ENCODE measurements around the gene SLIT3. TPM values are rescaled to one million over a fixed set of nuclear protein-coding genes. Genes with fewer than 3 reads are reported as not detected.
"Not testable (repeated sequence)": the region's sequence is repeated elsewhere in the genome, so short reads cannot be mapped to it uniquely, and the experiment has no call there.

The SLIT3 gene
- total and polyA plus RNA-seq, 2 donors (not counting 3 experiments of a cell fraction or from before 2014, with no cell fraction given), result 0.90 to 1.0 TPM

- H3K79me2 ChIP-seq (ENCODE audit: control insufficient read depth, insufficient read depth, low read length), result no peaks in the 10 kb centered on the region
- no peaks in the 10 kb centered on the region for H3K27me3 ChIP-seq (ENCODE audit: control insufficient read depth in 2 of 2, insufficient read depth in 2 of 2, low read length in 2 of 2)
- H3K9me3 ChIP-seq (replicated peaks; ENCODE audit: control insufficient read depth, insufficient read depth, low read length), result no peaks in the 10 kb centered on the region
- no peak overlapping the region for H3K27ac ChIP-seq (ENCODE audit: insufficient read depth, low read depth, low read length)
- no peak for TF ChIP-seq MYC (IDR thresholded peaks at IDR 0.05; ENCODE audit: low read depth, low read length)
- TF ChIP-seq CTCF (IDR thresholded peaks at IDR 0.05; ENCODE audit: extremely low read depth in 1 of 2, insufficient read depth in 1 of 2, low read depth in 1 of 2, low read length in 2 of 2), result no peak
- TF ChIP-seq MAX (IDR thresholded peaks at IDR 0.05; ENCODE audit: insufficient read depth, insufficient read length), result no peak
- no peak for TF ChIP-seq EZH2 (IDR thresholded peaks at IDR 0.05; ENCODE audit: borderline replicate concordance, low read depth, low read length, severe bottlenecking)
- no peak for TF ChIP-seq GATA2 (IDR thresholded peaks at IDR 0.05; ENCODE audit: insufficient read depth, insufficient read length, low read depth, low read length)
- TF ChIP-seq POLR2AphosphoS5 (IDR thresholded peaks at IDR 0.05; ENCODE audit: insufficient read depth, low read depth, low read length), result no peak
- no peak for TF ChIP-seq JUN (IDR thresholded peaks at IDR 0.05; ENCODE audit: borderline replicate concordance, insufficient read depth, insufficient read length, low read depth)
- TF ChIP-seq POLR2A (IDR thresholded peaks at IDR 0.05; ENCODE audit: low read depth, low read length), result no peak
- no peak for TF ChIP-seq FOS (IDR thresholded peaks at IDR 0.05; ENCODE audit: borderline replicate concordance, insufficient read depth, low read length)
- POLR2A ChIA-PET, result no interaction called here
- intact Hi-C loops (cut with micrococcal nuclease) (no loop called here), dilution Hi-C loops (cut with MboI; ENCODE audit: extremely low pct_ligation_motif_present, low sequenced_read_pairs) (no loop called here)
- no TSS peak for BruUV-seq (replicated peaks)
- no peaks in the 10 kb centered on the region for H3K4me1 ChIP-seq (ENCODE audit: control insufficient read depth, extremely low read depth, insufficient read depth, low read length)
- no peaks in the 10 kb centered on the region for H3K36me3 ChIP-seq (ENCODE audit: control insufficient read depth in 2 of 2, extremely low read depth in 1 of 2, insufficient read depth in 2 of 2, low read length in 2 of 2)
- no peak overlapping the region for H3K4me2 ChIP-seq (ENCODE audit: insufficient read depth, low read length)
- FAIRE-seq, result no peak
- no peak for DNase-seq (ENCODE audit: low read depth, low spot score)
- no peak overlapping the region for H3K9ac ChIP-seq (replicated peaks; ENCODE audit: extremely low read depth, insufficient read depth, low read length)
- CTCF ChIA-PET, result no interaction called here
- H3K4me3 ChIP-seq (replicated peaks in 1 of 3; ENCODE audit: insufficient read depth in 1 of 3, low read depth in 1 of 3, low read length in 3 of 3), result no peak overlapping the region
- H4K20me1 ChIP-seq (replicated peaks; ENCODE audit: control insufficient read depth, extremely low read depth, insufficient read depth, low read length), result no peaks in the 10 kb centered on the region
- no peak overlapping the region for H2AFZ ChIP-seq (ENCODE audit: low read depth, low read length)
- no peaks in the 10 kb centered on the region for H3K9me1 ChIP-seq (replicated peaks; ENCODE audit: control insufficient read depth, extremely low read depth, insufficient read depth, low read length)
Observed at GRCh38 chr5:168743617-168744016, 557.3 kb downstream of the SLIT3 start.

- intact Hi-C loops (cut with micrococcal nuclease); H3K9ac ChIP-seq (replicated peaks; ENCODE audit: extremely low read depth, insufficient read depth, low read length); DNase-seq (ENCODE audit: low read depth, low spot score); H3K9me1 ChIP-seq (replicated peaks; ENCODE audit: control insufficient read depth, extremely low read depth, insufficient read depth, low read length); POLR2A ChIA-PET; BruUV-seq (replicated peaks); H3K27me3 ChIP-seq (ENCODE audit: control insufficient read depth in 2 of 2, insufficient read depth in 2 of 2, low read length in 2 of 2); H3K36me3 ChIP-seq (ENCODE audit: control insufficient read depth in 2 of 2, extremely low read depth in 1 of 2, insufficient read depth in 2 of 2, low read length in 2 of 2); H3K4me1 ChIP-seq (ENCODE audit: control insufficient read depth, extremely low read depth, insufficient read depth, low read length); H3K9me3 ChIP-seq (replicated peaks; ENCODE audit: control insufficient read depth, insufficient read depth, low read length); H4K20me1 ChIP-seq (replicated peaks; ENCODE audit: control insufficient read depth, extremely low read depth, insufficient read depth, low read length); FAIRE-seq; H3K79me2 ChIP-seq (ENCODE audit: control insufficient read depth, insufficient read depth, low read length); dilution Hi-C loops (cut with MboI; ENCODE audit: extremely low pct_ligation_motif_present, low sequenced_read_pairs); H3K4me3 ChIP-seq (replicated peaks in 1 of 3; ENCODE audit: insufficient read depth in 1 of 3, low read depth in 1 of 3, low read length in 3 of 3); H2AFZ ChIP-seq (ENCODE audit: low read depth, low read length); H3K4me2 ChIP-seq (ENCODE audit: insufficient read depth, low read length); CTCF ChIA-PET; H3K27ac ChIP-seq (ENCODE audit: insufficient read depth, low read depth, low read length): not testable (repeated sequence)
Observed at GRCh38 chr5:168742311-168742710, 558.6 kb downstream of the SLIT3 start.
